Testis (tissue), 2 donors: ENCODE results near the gene JAM3.

ENCODE experiments used
- CTCF ChIP-seq, 3 experiments: fragments of 450-650 bp in 2 of 3; fragments of 200-600 bp in 1 of 3; sonication (generic) in 1 of 3; IDR thresholded peaks; one replicate each; pipeline ENCODE4 v1.5.1; 2016 to 2019; ENCODE audit warnings: antibody characterized with exemption in 3 of 3, mild to moderate bottlenecking in 2 of 3, moderate library complexity in 1 of 3
- POLR2A ChIP-seq: fragments of 450-650 bp; IDR thresholded peaks from one replicate; pipeline ENCODE4 v1.6.1; 2017; ENCODE audit warnings: antibody characterized with exemption, mild to moderate bottlenecking, moderate library complexity

GRCh38 chr11:134164490-134165370, 95.9 kb downstream of the JAM3 start:
- no peak for TF ChIP-seq CTCF (IDR thresholded peaks at IDR 0.05)
- no peak for TF ChIP-seq POLR2A
